Keratinocyte (primary cell): Measurements from ENCODE around the gene FAM234A. TPM values are rescaled to one million over a fixed set of nuclear protein-coding genes. Genes with fewer than 3 reads are reported as not detected.

Source experiments
- DNase-seq: peaks from one replicate; pipeline ENCODE4 v3.0.0-alpha.2; 2011; ENCODE audit warnings: low read depth, missing footprints, low spot score
- FAIRE-seq: peaks from 2 replicates; lab custom pipeline; 2011; peaks lifted over from hg19 to GRCh38; lab: Jason Lieb, UNC
- H2AFZ ChIP-seq: 2 replicates; pipeline ENCODE4 v1.6.0; 2012; ENCODE audit warnings: low read length, control low read depth, inconsistent platforms; ENCODE audit not compliant: control insufficient read depth
- H3K27ac ChIP-seq: 2 replicates; pipeline ENCODE4 v1.5.1; 2011; ENCODE audit warnings: low read length; ENCODE audit not compliant: control insufficient read depth, insufficient read depth
- H3K27me3 ChIP-seq: 3 replicates; pipeline ENCODE4 v1.6.0; 2011; ENCODE audit warnings: low read length; ENCODE audit not compliant: control insufficient read depth, insufficient read depth; ENCODE audit errors: extremely low read depth
- H3K36me3 ChIP-seq, 2 experiments: 2 replicates in 1 of 2; 3 replicates in 1 of 2; pipeline ENCODE4 v1.5.1; 2011; ENCODE audit warnings: low read length in 2 of 2, mild to moderate bottlenecking in 1 of 2; ENCODE audit not compliant: control insufficient read depth in 2 of 2, insufficient read depth in 2 of 2; ENCODE audit errors: extremely low read depth in 1 of 2
- H3K4me1 ChIP-seq: 3 replicates; pipeline ENCODE4 v1.5.1; 2011; ENCODE audit warnings: low read length; ENCODE audit not compliant: control insufficient read depth, insufficient read depth; ENCODE audit errors: extremely low read depth
- H3K4me2 ChIP-seq: 3 replicates; pipeline ENCODE4 v1.6.0; 2011; ENCODE audit warnings: low read depth, low read length; ENCODE audit not compliant: control insufficient read depth, insufficient read depth; ENCODE audit errors: extremely low read depth
- H3K4me3 ChIP-seq, 3 experiments: fragments of 200-600 bp in 1 of 3; sonication (generic) in 1 of 3; 2 replicates in 2 of 3; 3 replicates in 1 of 3; pipeline ENCODE4 v1.5.1; 2011 to 2016; ENCODE audit warnings: low read length in 3 of 3, mild to moderate bottlenecking in 3 of 3, control low read depth in 2 of 3, inconsistent platforms in 1 of 3, low read depth in 1 of 3, mixed read lengths in 1 of 3, mixed run types in 1 of 3, moderate library complexity in 1 of 3; ENCODE audit not compliant: control insufficient read depth in 2 of 3, insufficient read depth in 2 of 3; ENCODE audit errors: extremely low read depth in 1 of 3
- H3K79me2 ChIP-seq: 2 replicates; pipeline ENCODE4 v1.6.0; 2012; ENCODE audit warnings: low read length; ENCODE audit not compliant: control insufficient read depth, insufficient read depth
- H3K9ac ChIP-seq: 3 replicates; pipeline ENCODE4 v1.6.0; 2011; ENCODE audit warnings: low read length; ENCODE audit not compliant: control insufficient read depth, insufficient read depth; ENCODE audit errors: extremely low read depth
- H3K9me1 ChIP-seq: 3 replicates; pipeline ENCODE4 v1.6.0; 2011; ENCODE audit warnings: low read length; ENCODE audit not compliant: control insufficient read depth, insufficient read depth; ENCODE audit errors: extremely low read depth
- H3K9me3 ChIP-seq: 2 replicates; pipeline ENCODE4 v1.5.1; 2012; ENCODE audit warnings: low read depth, low read length; ENCODE audit not compliant: control insufficient read depth
- H4K20me1 ChIP-seq: 3 replicates; pipeline ENCODE4 v1.6.0; 2011; ENCODE audit warnings: low read length; ENCODE audit not compliant: control insufficient read depth, insufficient read depth; ENCODE audit errors: extremely low read depth
- EZH2 ChIP-seq: IDR thresholded peaks from one replicate; pipeline ENCODE4 v1.6.1; 2012; ENCODE audit warnings: inconsistent platforms, mild to moderate bottlenecking, low read length, moderate library complexity
- dilution Hi-C: fragments of 300-500 bp; cut with MboI; formaldehyde crosslinking; loops from one replicate; pipeline ENCODE4 v1.7.0; 2020; ENCODE audit warnings: low sequenced_read_pairs; ENCODE audit not compliant: extremely low pct_ligation_motif_present
- polyA plus RNA-seq, 5 experiments: library from polyadenylated mRNA; depleted of rRNA in 3 of 5; stranded (reverse) in 3 of 5; stranded (forward) in 1 of 5; unstranded in 1 of 5; fragments of >200 nt; gene quantifications; 1 replicate in 1 of 5; 2 replicates in 3 of 5; 3 replicates in 1 of 5; pipeline versions ENCODE4 v1.2.1 to v1.2.3, GENCODE V29; 2011 to 2012; ENCODE audit warnings: missing spikeins in 2 of 5, low read depth in 1 of 5, low replicate concordance in 1 of 5
- TF ChIP-seq, protein P1 (sequence below), 3 experiments: IDR thresholded peaks in 1 of 3; conservative IDR thresholded peaks in 1 of 3; optimal IDR thresholded peaks in 1 of 3; 2 replicates in 2 of 3; 3 replicates in 1 of 3; pipeline versions ENCODE3 to v1.5.1; 2011; ENCODE audit warnings: low read length in 3 of 3, mild to moderate bottlenecking in 3 of 3, moderate library complexity in 2 of 3, control low read depth in 1 of 3, inconsistent platforms in 1 of 3; ENCODE audit not compliant: insufficient read depth in 2 of 3; ENCODE audit errors: extremely low read depth in 1 of 3

The FAM234A gene
- polyA plus RNA-seq, 1 donor (not counting 4 experiments of a cell fraction or from before 2014, with no cell fraction given): 18.3 TPM

DNA sequence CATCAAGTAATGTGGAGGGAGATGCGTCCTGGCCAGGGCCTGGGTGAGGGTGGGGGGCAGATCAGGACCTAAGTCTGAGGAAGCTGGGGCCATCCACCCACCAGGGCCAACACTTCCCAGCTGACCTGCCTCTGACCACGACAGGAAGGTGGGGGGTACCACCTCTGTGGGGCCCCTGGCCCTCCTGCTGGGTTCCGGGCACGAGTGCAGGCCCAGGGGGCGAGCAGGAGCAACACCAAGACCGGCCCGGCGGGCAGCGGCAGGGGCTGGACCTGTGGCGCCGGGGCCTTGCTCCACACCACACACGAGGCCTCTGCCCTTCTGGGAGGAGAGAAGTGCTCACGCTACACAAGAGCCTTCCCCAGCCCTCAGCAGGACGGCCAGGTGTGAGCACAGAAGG is 61.7 kb downstream of the FAM234A start:
- Histone ChIP-seq H3K27ac (no peak overlapping the region), H3K4me3 (no peak overlapping the region), H3K4me2 (no peak overlapping the region), H4K20me1 (no peaks in the 10 kb centered on the region), H3K79me2 (no peaks in the 10 kb centered on the region), H3K9me3 (no peaks in the 10 kb centered on the region), H2AFZ (no peak overlapping the region), H3K36me3 (peaks cover 6 to 26% of the 10 kb centered on the region in 2 experiments), H3K4me1 (no peaks in the 10 kb centered on the region), H3K9ac (no peak overlapping the region), H3K27me3 (no peaks in the 10 kb centered on the region), H3K9me1 (no peaks in the 10 kb centered on the region)
- FAIRE-seq: no peak
- no peak for DNase-seq
- TF ChIP-seq, protein P1, sequence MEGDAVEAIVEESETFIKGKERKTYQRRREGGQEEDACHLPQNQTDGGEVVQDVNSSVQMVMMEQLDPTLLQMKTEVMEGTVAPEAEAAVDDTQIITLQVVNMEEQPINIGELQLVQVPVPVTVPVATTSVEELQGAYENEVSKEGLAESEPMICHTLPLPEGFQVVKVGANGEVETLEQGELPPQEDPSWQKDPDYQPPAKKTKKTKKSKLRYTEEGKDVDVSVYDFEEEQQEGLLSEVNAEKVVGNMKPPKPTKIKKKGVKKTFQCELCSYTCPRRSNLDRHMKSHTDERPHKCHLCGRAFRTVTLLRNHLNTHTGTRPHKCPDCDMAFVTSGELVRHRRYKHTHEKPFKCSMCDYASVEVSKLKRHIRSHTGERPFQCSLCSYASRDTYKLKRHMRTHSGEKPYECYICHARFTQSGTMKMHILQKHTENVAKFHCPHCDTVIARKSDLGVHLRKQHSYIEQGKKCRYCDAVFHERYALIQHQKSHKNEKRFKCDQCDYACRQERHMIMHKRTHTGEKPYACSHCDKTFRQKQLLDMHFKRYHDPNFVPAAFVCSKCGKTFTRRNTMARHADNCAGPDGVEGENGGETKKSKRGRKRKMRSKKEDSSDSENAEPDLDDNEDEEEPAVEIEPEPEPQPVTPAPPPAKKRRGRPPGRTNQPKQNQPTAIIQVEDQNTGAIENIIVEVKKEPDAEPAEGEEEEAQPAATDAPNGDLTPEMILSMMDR (optimal IDR thresholded peaks at IDR 0.05 in 1 of 3, IDR thresholded peaks at IDR 0.05 in 1 of 3, conservative IDR thresholded peaks at IDR 0.05 in 1 of 3; ENCODE audit: extremely low read depth in 1 of 3, insufficient read depth in 2 of 3, low read length in 3 of 3): no peak
- TF ChIP-seq EZH2: no peak
- dilution Hi-C loops: no loop called here

DNA sequence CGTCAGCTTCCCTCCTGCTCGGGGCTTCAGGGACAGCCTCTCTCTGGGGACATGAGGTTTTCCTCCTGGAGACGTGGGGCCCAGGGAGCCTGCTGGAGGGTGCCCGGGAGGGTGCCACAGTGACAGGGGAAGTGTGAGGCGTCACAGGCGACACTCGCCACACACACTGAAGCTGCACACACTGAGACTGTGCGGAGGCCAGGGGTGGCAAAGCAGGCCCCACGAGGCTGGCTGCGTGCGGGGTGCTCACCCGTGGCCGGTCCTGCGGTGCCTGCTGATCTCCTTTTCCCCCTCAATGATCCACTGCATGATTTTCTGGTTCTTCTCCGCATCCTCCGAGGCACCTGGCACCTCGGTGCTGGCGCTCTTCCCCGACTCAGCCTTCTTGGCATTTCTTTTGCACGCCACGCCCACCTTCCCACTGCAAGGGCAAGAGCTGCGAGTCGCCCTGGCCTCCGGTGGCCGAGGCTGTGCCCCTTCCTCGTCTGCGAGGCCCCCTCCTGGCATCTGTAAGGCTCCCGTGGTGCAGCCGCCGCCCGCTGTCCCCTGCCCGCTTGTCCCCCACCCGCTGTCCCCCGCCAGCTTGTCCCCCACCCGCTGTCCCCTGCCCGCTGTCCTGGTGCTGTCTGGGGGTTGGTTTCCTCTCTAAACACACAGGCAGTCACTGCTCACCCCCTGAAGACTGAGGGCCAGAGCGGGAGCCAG is 62.3 kb downstream of the FAM234A start:
- H3K36me3 ChIP-seq: peaks cover 5 to 30% of the 10 kb centered on the region in 2 experiments
- no peaks in the 10 kb centered on the region for H4K20me1 ChIP-seq
- no peak overlapping the region for H3K9ac ChIP-seq
- no peak overlapping the region for H3K27ac ChIP-seq
- H3K79me2 ChIP-seq: peaks cover under 1% of the 10 kb centered on the region
- dilution Hi-C loops: no loop called here
- H2AFZ ChIP-seq: no peak overlapping the region
- no peaks in the 10 kb centered on the region for H3K4me1 ChIP-seq
- no peaks in the 10 kb centered on the region for H3K9me3 ChIP-seq
- no peaks in the 10 kb centered on the region for H3K9me1 ChIP-seq
- no peaks in the 10 kb centered on the region for H3K27me3 ChIP-seq
- DNase-seq: no peak
- no peak for TF ChIP-seq EZH2
- TF ChIP-seq, protein P1 (optimal IDR thresholded peaks at IDR 0.05 in 1 of 3, IDR thresholded peaks at IDR 0.05 in 1 of 3, conservative IDR thresholded peaks at IDR 0.05 in 1 of 3; ENCODE audit: extremely low read depth in 1 of 3, insufficient read depth in 2 of 3, low read length in 3 of 3): no peak
- H3K4me2 ChIP-seq: no peak overlapping the region
- H3K4me3 ChIP-seq: no peak overlapping the region
- FAIRE-seq: no peak
